Endothelial cell of umbilical vein (primary cell): ENCODE data around the gene GPRIN2. TPM values are rescaled to one million over a fixed set of nuclear protein-coding genes. Genes with fewer than 3 reads are reported as not detected.

Experiments
- BruUV-seq: library from RNA; stranded (reverse); fragments of 400-500 nt; replicated peaks from 2 replicates; lab custom pipeline; 2021; lab: Mats Ljungman, UMichigan
- CTCF ChIA-PET: fragments of 300-600, 350-600 bp; sonication (Branson Sonifier 250); formaldehyde crosslinking; loops from one replicate; lab custom pipeline; 2021; ENCODE audit warnings: antibody characterized with exemption, inconsistent platforms; lab: Charles Lee
- POLR2A ChIA-PET: fragments of 300-600, 350-600 bp; sonication (Branson Sonifier 250); formaldehyde crosslinking; loops from one replicate; lab custom pipeline; 2021; ENCODE audit warnings: antibody characterized with exemption, inconsistent platforms; lab: Charles Lee
- DNase-seq: peaks from one replicate; pipeline ENCODE4 v3.0.0-alpha.2; 2011; ENCODE audit warnings: low read depth, low spot score
- FAIRE-seq: peaks from 2 replicates; lab custom pipeline; 2011; peaks lifted over from hg19 to GRCh38; lab: Jason Lieb, UNC
- H2AFZ ChIP-seq: 2 replicates; pipeline ENCODE4 v1.6.0; 2012; ENCODE audit warnings: low read depth, low read length, control low read depth, inconsistent platforms
- H3K27ac ChIP-seq: 2 replicates; pipeline ENCODE4 v1.5.1; 2011; ENCODE audit warnings: low read depth, mild to moderate bottlenecking, control low read depth, low read length, moderate library complexity; ENCODE audit not compliant: insufficient read depth
- H3K27me3 ChIP-seq, 2 experiments: 2 replicates each; pipeline versions ENCODE4 v1.6.0 to v1.6.1; 2011; ENCODE audit warnings: low read length in 2 of 2, mixed read lengths in 1 of 2; ENCODE audit not compliant: control insufficient read depth in 2 of 2, insufficient read depth in 2 of 2
- H3K36me3 ChIP-seq, 2 experiments: 2 replicates in 1 of 2; 3 replicates in 1 of 2; pipeline ENCODE4 v1.5.1; 2011; ENCODE audit warnings: low read length in 2 of 2, mild to moderate bottlenecking in 1 of 2, moderate library complexity in 1 of 2; ENCODE audit not compliant: control insufficient read depth in 2 of 2, insufficient read depth in 2 of 2; ENCODE audit errors: extremely low read depth in 1 of 2
- H3K4me1 ChIP-seq: 3 replicates; pipeline ENCODE4 v1.5.1; 2011; ENCODE audit warnings: mild to moderate bottlenecking, low read length; ENCODE audit not compliant: control insufficient read depth, insufficient read depth; ENCODE audit errors: extremely low read depth
- H3K4me2 ChIP-seq: 2 replicates; pipeline ENCODE4 v1.6.1; 2011; ENCODE audit warnings: low read length, control low read depth, mixed read lengths; ENCODE audit not compliant: insufficient read depth
- H3K4me3 ChIP-seq, 3 experiments: fragments of 200-600 bp in 1 of 3; sonication (generic), shearing (Covaris generic) in 1 of 3; replicated peaks in 1 of 3; 2 replicates each; pipeline ENCODE4 v1.5.1; 2011 to 2016; ENCODE audit warnings: control low read depth in 3 of 3, low read length in 3 of 3, mild to moderate bottlenecking in 2 of 3, inconsistent platforms in 1 of 3, low read depth in 1 of 3, moderate library complexity in 1 of 3; ENCODE audit not compliant: insufficient read depth in 1 of 3
- H3K79me2 ChIP-seq: 2 replicates; pipeline ENCODE4 v1.6.0; 2012; ENCODE audit warnings: low read length, inconsistent platforms; ENCODE audit not compliant: control insufficient read depth, insufficient read depth
- H3K9ac ChIP-seq: replicated peaks from 2 replicates; pipeline ENCODE3; 2011; ENCODE audit warnings: low read length, control low read depth; ENCODE audit not compliant: insufficient read depth; ENCODE audit errors: extremely low read depth
- H3K9me1 ChIP-seq: replicated peaks from 3 replicates; pipeline ENCODE4 v1.6.0; 2011; ENCODE audit warnings: mild to moderate bottlenecking, low read length; ENCODE audit not compliant: control insufficient read depth, insufficient read depth; ENCODE audit errors: extremely low read depth
- H3K9me3 ChIP-seq: replicated peaks from 2 replicates; pipeline ENCODE4 v1.5.1; 2012; ENCODE audit warnings: low read length, inconsistent platforms; ENCODE audit not compliant: control insufficient read depth, insufficient read depth
- H4K20me1 ChIP-seq: replicated peaks from 2 replicates; pipeline ENCODE3; 2011; ENCODE audit warnings: mild to moderate bottlenecking, low read length; ENCODE audit not compliant: control insufficient read depth, insufficient read depth; ENCODE audit errors: extremely low read depth
- CTCF ChIP-seq, 2 donors: IDR thresholded peaks; 1 replicate in 1 of 2; 2 replicates in 1 of 2; pipeline ENCODE4 v1.5.1; 2011; ENCODE audit warnings: low read length in 2 of 2, mild to moderate bottlenecking in 2 of 2, moderate library complexity in 2 of 2, control low read depth in 1 of 2, inconsistent platforms in 1 of 2, low read depth in 1 of 2; ENCODE audit not compliant: insufficient read depth in 1 of 2; ENCODE audit errors: extremely low read depth in 1 of 2
- EZH2 ChIP-seq: IDR thresholded peaks from 2 replicates; pipeline ENCODE4 v1.6.1; 2012; ENCODE audit warnings: borderline replicate concordance, low read depth, mild to moderate bottlenecking, moderate library complexity, low read length, inconsistent platforms; ENCODE audit not compliant: severe bottlenecking
- FOS ChIP-seq: IDR thresholded peaks from 2 replicates; pipeline ENCODE4 v1.6.1; 2011; ENCODE audit warnings: mild to moderate bottlenecking, low read length, moderate library complexity, borderline replicate concordance; ENCODE audit not compliant: insufficient read depth
- GATA2 ChIP-seq: IDR thresholded peaks from 2 replicates; pipeline ENCODE4 v1.7.0; 2011; ENCODE audit warnings: low read depth, mild to moderate bottlenecking, moderate library complexity, mixed read lengths, low read length; ENCODE audit not compliant: insufficient read length, insufficient read depth
- JUN ChIP-seq: IDR thresholded peaks from 2 replicates; pipeline ENCODE4 v1.6.1; 2011; ENCODE audit warnings: borderline replicate concordance, low read depth; ENCODE audit not compliant: insufficient read length, insufficient read depth
- MAX ChIP-seq: IDR thresholded peaks from 2 replicates; pipeline ENCODE4 v1.6.1; 2011; ENCODE audit not compliant: insufficient read depth, insufficient read length
- MYC ChIP-seq: IDR thresholded peaks from one replicate; pipeline ENCODE4 v1.6.1; 2011; ENCODE audit warnings: mild to moderate bottlenecking, low read depth, low read length
- POLR2A ChIP-seq: IDR thresholded peaks from 2 replicates; pipeline ENCODE4 v1.6.1; 2012; ENCODE audit warnings: low read depth, mild to moderate bottlenecking, control low read depth, low read length
- POLR2AphosphoS5 ChIP-seq: IDR thresholded peaks from 2 replicates; pipeline ENCODE4 v1.6.1; 2012; ENCODE audit warnings: low read depth, mild to moderate bottlenecking, control low read depth, low read length, moderate library complexity; ENCODE audit not compliant: insufficient read depth
- dilution Hi-C: fragments of 300-500 bp; cut with MboI; formaldehyde crosslinking; loops from one replicate; pipeline ENCODE4 v1.15.0; 2019; ENCODE audit warnings: low sequenced_read_pairs; ENCODE audit not compliant: extremely low pct_ligation_motif_present
- intact Hi-C: fragments of 100-400 bp; cut with micrococcal nuclease; formaldehyde crosslinking; loops from one replicate; pipeline ENCODE4 v1.10.0; 2022
- polyA plus RNA-seq, 4 experiments: library from polyadenylated mRNA; depleted of rRNA in 3 of 4; stranded (reverse) in 3 of 4; unstranded in 1 of 4; fragments of >200 nt; gene quantifications; 2 replicates each; pipeline versions ENCODE4 v1.2.1 to v1.2.3, GENCODE V29; 2011 to 2012; ENCODE audit warnings: missing spikeins in 1 of 4
- total RNA-seq: library from RNA; stranded (reverse); gene quantifications from 2 replicates; pipeline ENCODE4 v1.2.3, GENCODE V29; 2021

The GPRIN2 gene
- total and polyA plus RNA-seq, 2 donors (not counting 3 experiments of a cell fraction or from before 2014, with no cell fraction given) = not detected

- BruUV-seq = no TSS peak
- H2AFZ ChIP-seq = no peak overlapping the region
- FAIRE-seq (no peak), DNase-seq (no peak)
- no peaks in the 10 kb centered on the region for H3K4me1 ChIP-seq
- ChIA-PET POLR2A (no interaction called here), CTCF (no interaction called here)
- no peak overlapping the region for H3K27ac ChIP-seq
- H4K20me1 ChIP-seq = no peaks in the 10 kb centered on the region
- H3K9me1 ChIP-seq = no peaks in the 10 kb centered on the region
- H3K4me2 ChIP-seq = no peak overlapping the region
- peaks cover 4 to 6% of the 10 kb centered on the region in 2 experiments for H3K27me3 ChIP-seq
- no peaks in the 10 kb centered on the region for H3K36me3 ChIP-seq
- dilution Hi-C loops (no loop called here), intact Hi-C loops (no loop called here)
- H3K9me3 ChIP-seq = no peaks in the 10 kb centered on the region
- H3K9ac ChIP-seq = no peak overlapping the region
- no peaks in the 10 kb centered on the region for H3K79me2 ChIP-seq
- TF ChIP-seq CTCF (IDR thresholded peaks at IDR 0.05; ENCODE audit: extremely low read depth in 1 of 2, insufficient read depth in 1 of 2, low read depth in 1 of 2, low read length in 2 of 2) (no peak), FOS (no peak), POLR2AphosphoS5 (no peak), MYC (no peak), EZH2 (no peak), JUN (no peak), MAX (no peak), GATA2 (no peak), POLR2A (no peak)
- no peak overlapping the region for H3K4me3 ChIP-seq
These were observed 20.3 kb downstream of the GPRIN2 start for GRCh38 chr10:46536171-46536570.
